HTERT RPE-1 (cell line): ENCODE measurements around the gene BRD3.
"Not testable (repeated sequence)": the region's sequence is repeated elsewhere in the genome, so short reads cannot be mapped to it uniquely, and the experiment has no call there.

Source experiments
- in situ Hi-C: fragments of 300-500 bp; cut with MboI; formaldehyde crosslinking; loops from 4 replicates; pipeline ENCODE4 v1.14.3; 2020; ENCODE audit warnings: low sequenced_read_pairs

The BRD3 gene

DNA sequence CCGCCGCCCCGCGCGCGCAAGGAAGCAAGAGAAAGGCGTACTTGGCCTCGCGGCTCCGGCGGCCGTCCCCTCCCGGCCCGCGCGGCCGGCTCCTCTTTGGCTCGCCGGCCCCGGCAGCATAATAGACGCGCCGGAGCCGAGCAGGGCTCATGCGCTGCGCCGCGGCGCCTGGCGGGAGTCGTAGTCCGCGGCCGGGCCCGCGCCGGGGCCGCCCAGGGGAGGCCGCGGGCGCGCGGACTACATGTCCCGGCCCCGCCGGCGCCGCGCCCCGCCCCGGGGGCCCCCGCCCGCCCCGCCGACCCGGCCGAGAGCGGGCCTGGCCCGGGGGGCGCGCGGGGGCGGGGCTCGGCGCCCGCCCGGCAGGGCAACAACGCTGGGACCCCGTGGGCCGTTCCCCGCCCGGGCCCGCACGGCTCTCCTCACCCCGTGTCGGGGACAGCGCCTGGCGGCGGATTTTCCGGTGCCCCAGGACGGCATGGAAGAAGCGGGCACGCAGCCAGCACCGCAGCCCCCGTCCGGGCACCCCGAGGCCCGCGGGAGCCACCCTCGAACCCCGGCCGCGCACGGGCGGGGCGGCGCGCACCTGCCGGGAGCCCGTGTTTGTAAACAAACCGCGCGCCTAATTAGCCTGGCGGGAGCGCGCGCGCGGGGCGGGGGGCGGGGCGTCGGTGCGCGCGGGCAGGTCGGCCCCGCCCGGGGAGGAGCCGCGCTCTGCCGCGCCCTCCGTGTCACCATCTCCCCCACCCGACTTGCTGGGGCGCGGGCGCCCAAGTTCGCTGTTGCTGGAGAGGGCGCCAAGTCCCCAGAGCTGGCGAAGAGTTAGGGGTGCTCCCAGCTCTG is at the start of gene BRD3:
BRD3 (minus strand) TSS at position 123 of the 840 bp plus-strand sequence. CDS start 14,549 bp downstream, outside the sequence.
- in situ Hi-C loops = no loop called here

- in situ Hi-C loops = no loop called here
Measured at GRCh38 chr9:134112561-134112960, 44.7 kb upstream of the BRD3 start.

GRCh38 chr9:134111064-134111463 is 43.2 kb upstream of the BRD3 start:
- in situ Hi-C loops = no loop called here

DNA sequence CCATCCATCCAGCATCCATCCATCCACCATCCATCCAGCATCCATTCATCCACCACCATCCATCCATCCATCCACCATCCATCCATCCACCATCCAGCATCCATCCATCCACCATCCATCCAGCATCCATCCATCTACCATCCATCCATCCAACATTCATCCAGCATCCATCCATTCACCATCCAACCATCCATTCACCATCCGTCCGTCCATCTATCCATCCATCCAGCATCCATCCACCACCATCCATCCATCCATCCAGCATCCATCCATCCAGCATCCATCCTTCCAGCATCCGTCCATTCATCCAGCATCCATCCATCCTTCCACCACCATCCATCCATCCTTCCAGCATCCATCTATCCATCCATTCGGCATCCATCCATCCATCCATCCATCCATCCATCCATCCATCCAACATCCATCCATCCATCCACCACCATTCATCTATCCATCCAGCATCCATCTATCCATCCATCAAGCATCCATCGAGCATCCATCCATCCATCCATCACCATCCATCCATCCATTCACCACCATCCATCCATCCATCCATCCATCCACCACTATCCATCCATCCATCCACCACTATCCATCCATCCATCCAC is 35.7 kb upstream of the BRD3 start:
- in situ Hi-C loops = no loop called here

- in situ Hi-C loops = no loop called here
Measured at GRCh38 chr9:134101623-134102149, 33.9 kb upstream of the BRD3 start.

GRCh38 chr9:134101133-134101532 is 33.3 kb upstream of the BRD3 start:
- in situ Hi-C loops = not testable (repeated sequence)

GRCh38 chr9:134100040-134100439 is 32.2 kb upstream of the BRD3 start:
- in situ Hi-C loops = no loop called here

- in situ Hi-C loops = no loop called here
Measured at GRCh38 chr9:134099123-134099761, 31.4 kb upstream of the BRD3 start.

DNA sequence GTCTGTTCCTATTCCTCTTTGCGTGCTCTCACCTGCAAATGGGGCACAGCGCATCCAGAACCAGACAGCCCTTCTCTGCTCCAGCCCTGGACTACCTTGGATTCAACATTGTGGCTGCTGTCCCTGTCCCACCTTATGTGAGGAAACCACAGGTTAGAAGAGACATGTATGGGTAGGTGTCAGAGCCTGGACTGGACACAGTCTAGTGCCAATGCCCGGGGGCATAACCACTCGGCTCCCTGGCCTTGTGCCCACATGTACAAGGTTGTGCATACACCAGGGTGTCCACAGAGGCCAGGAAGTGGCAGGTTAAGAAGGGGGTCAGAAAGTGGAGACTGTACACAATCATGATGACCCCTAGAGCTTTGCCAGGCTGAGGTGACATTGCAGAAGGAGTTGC is 22.1 kb upstream of the BRD3 start:
- in situ Hi-C loops = no loop called here

- in situ Hi-C loops = no loop called here
Measured at GRCh38 chr9:134088063-134088725, 20.4 kb upstream of the BRD3 start.

DNA sequence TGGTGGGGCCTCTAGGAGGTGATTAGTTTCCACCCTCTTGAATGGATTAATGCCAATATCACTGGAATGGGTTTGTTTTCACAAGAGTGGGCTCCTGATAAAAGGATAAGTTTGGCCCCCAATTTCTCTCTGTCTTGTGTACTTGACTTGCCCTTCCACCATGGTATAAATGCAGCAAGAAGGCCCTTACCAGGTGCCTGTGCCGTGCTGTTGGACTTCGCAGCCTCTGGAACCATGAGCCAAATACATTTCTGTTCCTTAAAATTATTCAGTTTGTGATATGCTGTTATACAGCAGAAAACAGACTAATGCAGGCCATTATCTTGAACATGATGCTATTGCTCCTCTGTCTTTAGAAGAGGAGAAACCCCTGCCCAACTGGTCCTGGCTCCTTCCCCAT is 17.8 kb upstream of the BRD3 start:
- in situ Hi-C loops = no loop called here

- in situ Hi-C loops = no loop called here
Measured at GRCh38 chr9:134083451-134083850, 15.6 kb upstream of the BRD3 start.

DNA sequence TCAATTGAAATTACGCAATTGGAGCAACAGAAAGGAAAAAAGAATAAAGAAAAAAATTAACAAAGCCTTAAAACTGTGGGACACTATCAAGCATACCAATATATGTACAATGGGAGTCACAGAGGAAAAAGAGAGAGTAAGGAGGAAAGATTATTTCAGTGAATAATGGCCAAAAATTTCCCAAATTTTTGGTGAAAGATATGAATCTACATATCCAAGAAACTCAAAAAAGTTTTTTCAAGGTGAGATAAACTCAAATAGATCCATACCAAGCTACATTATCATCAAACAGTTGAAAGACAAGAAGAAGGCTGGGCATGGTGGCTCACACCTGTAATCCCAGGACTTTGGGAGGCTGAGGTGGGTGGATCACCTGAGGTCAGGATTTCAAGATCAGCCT is 8.8 kb upstream of the BRD3 start:
- in situ Hi-C loops = no loop called here

- in situ Hi-C loops = not testable (repeated sequence)
Measured at GRCh38 chr9:134075689-134076088, 7.9 kb upstream of the BRD3 start.

- in situ Hi-C loops = no loop called here
Measured at GRCh38 chr9:134073500-134073899, 5.7 kb upstream of the BRD3 start.

DNA sequence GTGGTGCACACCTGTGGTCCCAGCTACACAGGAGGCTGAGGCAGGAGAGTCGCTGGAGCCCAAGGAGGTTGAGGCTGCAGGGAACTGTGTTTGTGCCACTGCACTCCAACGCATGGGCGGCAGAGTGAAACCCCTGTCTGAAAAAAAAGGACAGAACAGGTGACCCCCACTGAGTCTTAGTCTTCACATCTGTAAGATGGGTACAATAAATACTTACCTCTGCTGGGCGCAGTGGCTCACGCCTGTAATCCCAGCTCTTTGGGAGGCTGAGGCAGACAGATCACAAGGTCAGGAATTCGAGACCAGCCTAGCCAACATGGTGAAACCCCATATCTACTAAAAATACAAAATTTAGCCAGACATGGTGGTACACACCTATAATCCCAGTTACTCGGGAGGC is 4.9 kb upstream of the BRD3 start:
- in situ Hi-C loops = not testable (repeated sequence)

GRCh38 chr9:134071149-134071548 is 3.3 kb upstream of the BRD3 start:
- in situ Hi-C loops = no loop called here

GRCh38 chr9:134069480-134070399 is 1.9 kb upstream of the BRD3 start:
- in situ Hi-C loops = no loop called here

- in situ Hi-C loops = no loop called here
Measured at GRCh38 chr9:134068744-134069479, 1.1 kb upstream of the BRD3 start.
